Cardiac muscle cell (in vitro differentiated cells and primary cell): ENCODE measurements around the gene MAN2B2. TPM values are rescaled to one million over a fixed set of nuclear protein-coding genes. Genes with fewer than 3 reads are reported as not detected.

Source experiments
- DNase-seq, 2 donors: peaks; one replicate each; pipeline versions ENCODE4 v3.0.0 to v3.0.0-alpha.2; 2010 to 2017; ENCODE audit warnings: low read depth in 1 of 2, low spot score in 1 of 2
- H3K27ac ChIP-seq: fragments of 200-600 bp; sonication (generic); 2 replicates; pipeline ENCODE4 v1.5.1; 2016
- H3K27me3 ChIP-seq: fragments of 200-600 bp; sonication (generic); 2 replicates; pipeline ENCODE4 v1.6.0; 2016; ENCODE audit warnings: control low read depth
- H3K36me3 ChIP-seq: fragments of 200-600 bp; sonication (generic); 2 replicates; pipeline ENCODE4 v1.5.1; 2016; ENCODE audit warnings: control low read depth
- H3K4me1 ChIP-seq: fragments of 200-600 bp; sonication (generic); 2 replicates; pipeline ENCODE4 v1.8.1; 2017; ENCODE audit warnings: low read depth, mild to moderate bottlenecking, mixed run types
- H3K4me3 ChIP-seq: fragments of 200-600 bp; sonication (generic); 2 replicates; pipeline ENCODE4 v1.5.1; 2016; ENCODE audit warnings: mild to moderate bottlenecking
- H3K9me3 ChIP-seq: fragments of 200-600 bp; sonication (generic); 2 replicates; pipeline ENCODE4 v1.5.1; 2017; ENCODE audit warnings: low read depth, mild to moderate bottlenecking, control low read depth
- polyA plus RNA-seq: library from polyadenylated mRNA; unstranded; fragments of >200 nt; fragmentation: Nextera tagmentation; extraction: Ambion mirVana; gene quantifications from 2 replicates; pipeline ENCODE4 v1.2.1, GENCODE V29; 2016
- total RNA-seq: library from RNA; depleted of rRNA; stranded (reverse); fragments of >200 nt; gene quantifications from 2 replicates; pipeline ENCODE4 v1.2.3, GENCODE V29; 2016
- TF ChIP-seq, protein P1 (sequence below): IDR thresholded peaks from 2 replicates; pipeline ENCODE4 v1.5.1; 2012; ENCODE audit warnings: low read depth, mild to moderate bottlenecking, low read length

The MAN2B2 gene
- total and polyA plus RNA-seq, 2 experiments from 2014 or later: 5.4 to 8.2 TPM

DNA sequence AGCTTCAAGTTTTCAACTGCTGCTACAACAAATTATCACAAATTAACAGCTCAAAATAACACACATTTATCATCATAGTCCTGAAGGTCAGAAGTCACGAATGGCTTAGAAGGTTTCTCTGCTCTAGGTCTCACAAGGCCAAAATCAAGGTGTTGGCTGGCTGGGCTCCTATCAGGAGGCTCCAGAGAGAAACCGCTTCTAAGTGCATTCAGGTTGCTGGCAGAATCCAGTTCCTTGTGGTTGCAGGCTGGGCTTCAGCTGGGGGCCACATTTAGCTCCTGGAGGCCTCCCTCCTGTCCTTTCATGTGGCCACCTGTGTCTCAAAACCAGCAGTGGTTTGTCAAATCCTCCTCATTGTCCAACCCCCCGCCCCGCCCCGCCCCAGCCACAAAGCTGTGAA is 80.9 kb downstream of the MAN2B2 start:
- DNase-seq: no peak
- peaks cover 10% of the 10 kb centered on the region for H3K27me3 ChIP-seq
- TF ChIP-seq, protein P1, sequence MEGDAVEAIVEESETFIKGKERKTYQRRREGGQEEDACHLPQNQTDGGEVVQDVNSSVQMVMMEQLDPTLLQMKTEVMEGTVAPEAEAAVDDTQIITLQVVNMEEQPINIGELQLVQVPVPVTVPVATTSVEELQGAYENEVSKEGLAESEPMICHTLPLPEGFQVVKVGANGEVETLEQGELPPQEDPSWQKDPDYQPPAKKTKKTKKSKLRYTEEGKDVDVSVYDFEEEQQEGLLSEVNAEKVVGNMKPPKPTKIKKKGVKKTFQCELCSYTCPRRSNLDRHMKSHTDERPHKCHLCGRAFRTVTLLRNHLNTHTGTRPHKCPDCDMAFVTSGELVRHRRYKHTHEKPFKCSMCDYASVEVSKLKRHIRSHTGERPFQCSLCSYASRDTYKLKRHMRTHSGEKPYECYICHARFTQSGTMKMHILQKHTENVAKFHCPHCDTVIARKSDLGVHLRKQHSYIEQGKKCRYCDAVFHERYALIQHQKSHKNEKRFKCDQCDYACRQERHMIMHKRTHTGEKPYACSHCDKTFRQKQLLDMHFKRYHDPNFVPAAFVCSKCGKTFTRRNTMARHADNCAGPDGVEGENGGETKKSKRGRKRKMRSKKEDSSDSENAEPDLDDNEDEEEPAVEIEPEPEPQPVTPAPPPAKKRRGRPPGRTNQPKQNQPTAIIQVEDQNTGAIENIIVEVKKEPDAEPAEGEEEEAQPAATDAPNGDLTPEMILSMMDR: no peak
- no peak overlapping the region for H3K27ac ChIP-seq
- no peaks in the 10 kb centered on the region for H3K9me3 ChIP-seq
- H3K4me1 ChIP-seq: no peaks in the 10 kb centered on the region
- H3K4me3 ChIP-seq: no peak overlapping the region
- no peaks in the 10 kb centered on the region for H3K36me3 ChIP-seq

DNA sequence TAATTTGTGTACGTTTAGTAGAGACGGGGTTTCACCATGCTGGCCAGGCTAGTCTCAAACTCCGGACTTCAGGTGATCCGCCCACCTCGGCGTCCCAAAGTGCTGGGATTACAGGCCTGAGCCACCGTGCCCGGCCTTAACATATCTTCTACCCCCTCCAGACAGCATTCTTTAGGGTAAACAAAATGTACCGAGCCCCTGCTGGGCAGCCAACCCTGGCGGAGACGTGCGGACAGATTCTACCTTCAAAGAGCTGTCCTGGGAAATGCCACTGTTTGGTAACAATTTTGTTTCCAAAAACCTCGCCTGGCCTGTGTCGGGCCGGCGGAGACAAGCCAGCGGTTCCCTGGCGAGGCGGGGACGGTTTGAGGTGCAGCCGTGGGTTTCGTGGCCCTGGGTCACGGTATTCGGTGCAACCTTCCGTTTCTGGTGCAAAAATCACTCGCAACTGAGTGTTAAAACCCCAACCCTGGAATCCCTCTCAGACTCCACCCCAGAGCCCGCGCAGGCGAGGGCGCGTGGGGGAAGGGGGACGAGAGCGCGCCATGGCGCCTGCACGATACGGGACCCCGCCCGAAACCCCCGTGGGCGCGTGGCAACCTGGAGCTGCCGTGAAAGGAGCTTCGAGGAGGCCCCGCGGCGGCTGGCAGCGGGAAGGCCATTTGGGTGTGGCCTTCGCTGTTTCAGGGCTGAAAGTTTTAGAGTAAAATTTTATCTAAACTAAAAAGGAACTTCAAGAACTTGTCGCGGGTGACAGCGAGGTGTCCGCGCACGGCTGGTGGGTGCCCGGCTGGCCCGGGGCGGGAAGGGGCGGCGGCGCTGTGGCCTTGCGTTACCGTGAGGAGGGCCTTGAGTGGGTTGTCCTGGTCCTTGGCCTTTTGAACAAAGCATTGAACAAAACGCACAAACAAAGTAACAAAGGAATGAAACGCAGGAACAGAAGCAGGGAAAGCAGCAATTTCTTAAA is 82.5 kb downstream of the MAN2B2 start:
- Histone ChIP-seq H3K9me3 (no peaks in the 10 kb centered on the region), H3K27me3 (peaks cover 10% of the 10 kb centered on the region), H3K4me1 (no peaks in the 10 kb centered on the region), H3K36me3 (no peaks in the 10 kb centered on the region), H3K4me3 (no peak overlapping the region), H3K27ac (no peak overlapping the region)
- TF ChIP-seq, protein P1: no peak
- DNase-seq: no peak

GRCh38 chr4:6658209-6658595 is 83.2 kb downstream of the MAN2B2 start:
- H3K9me3 ChIP-seq: no peaks in the 10 kb centered on the region
- H3K36me3 ChIP-seq: no peaks in the 10 kb centered on the region
- no peak overlapping the region for H3K4me3 ChIP-seq
- no peak for DNase-seq
- peaks cover 10% of the 10 kb centered on the region for H3K27me3 ChIP-seq
- no peaks in the 10 kb centered on the region for H3K4me1 ChIP-seq
- no peak overlapping the region for H3K27ac ChIP-seq
- TF ChIP-seq, protein P1: no peak

DNA sequence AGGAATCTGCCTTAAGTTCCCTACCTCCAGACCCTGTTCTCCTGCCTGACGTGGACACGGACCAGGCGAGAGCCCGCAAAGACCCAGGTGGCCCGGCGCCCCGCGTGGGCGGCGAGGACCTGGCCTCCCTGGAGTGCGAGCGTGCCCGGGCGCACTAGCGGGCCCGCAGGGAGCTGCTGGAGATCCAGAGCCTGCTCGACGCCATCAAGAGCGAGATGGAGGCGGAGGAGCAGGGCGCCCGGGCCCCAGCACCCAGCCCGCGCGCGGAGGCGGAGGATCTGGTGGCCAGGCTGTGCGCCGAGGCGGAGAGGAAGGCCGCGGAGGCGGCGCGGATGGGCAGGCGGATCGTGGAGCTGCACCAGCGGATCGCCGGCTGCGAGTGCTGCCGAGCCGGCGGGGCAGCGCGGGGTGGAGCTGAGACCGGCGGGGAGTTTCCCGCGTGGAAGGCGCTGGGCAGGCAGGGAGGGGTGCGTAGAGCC is 83.6 kb downstream of the MAN2B2 start:
- peak in 1 of 2 donors; percentile 72 for DNase-seq
- Histone ChIP-seq H3K27me3 (peaks cover 10% of the 10 kb centered on the region), H3K4me3 (no peak overlapping the region), H3K27ac (no peak overlapping the region), H3K9me3 (no peaks in the 10 kb centered on the region), H3K36me3 (no peaks in the 10 kb centered on the region), H3K4me1 (no peaks in the 10 kb centered on the region)
- TF ChIP-seq, protein P1: no peak

DNA sequence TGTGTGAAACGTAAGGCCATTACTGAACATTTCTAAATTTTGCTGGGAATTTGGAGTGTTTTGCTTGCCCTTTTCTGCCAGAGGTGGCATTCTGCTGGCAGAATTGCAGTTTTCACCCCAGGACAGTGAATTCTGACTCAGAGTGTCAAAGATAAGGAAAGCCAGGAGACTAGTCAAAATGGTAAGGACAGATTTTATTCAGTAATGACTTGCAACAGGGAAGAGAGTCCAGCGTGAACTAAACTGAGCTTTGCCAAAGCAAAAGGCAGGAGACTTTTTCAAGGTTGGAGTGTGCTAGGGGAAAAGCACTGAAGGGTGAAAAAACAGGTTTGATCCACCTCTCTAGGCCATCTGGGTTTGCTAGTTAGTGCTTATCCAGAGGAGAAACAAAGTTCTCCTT is 84.9 kb downstream of the MAN2B2 start:
- H3K36me3 ChIP-seq: no peaks in the 10 kb centered on the region
- peak in 1 of 2 donors; percentile 14 for DNase-seq
- H3K9me3 ChIP-seq: no peaks in the 10 kb centered on the region
- H3K27me3 ChIP-seq: peaks cover 10% of the 10 kb centered on the region
- H3K27ac ChIP-seq: no peak overlapping the region
- H3K4me1 ChIP-seq: no peaks in the 10 kb centered on the region
- TF ChIP-seq, protein P1: no peak
- no peak overlapping the region for H3K4me3 ChIP-seq
